GM18526 (cell line): ENCODE results near the gene SDK1.

Experiments
- POLR2A ChIP-seq: IDR thresholded peaks from 3 replicates; pipeline ENCODE4 v1.6.1; 2011; ENCODE audit not compliant: insufficient read length; ENCODE audit errors: extremely low read depth

The SDK1 gene

GRCh38 chr7:3537210-3537875 lies 236.3 kb downstream of the SDK1 start:
- TF ChIP-seq POLR2A: no peak

GRCh38 chr7:3538041-3538440 lies 237.0 kb downstream of the SDK1 start:
- no peak for TF ChIP-seq POLR2A

GRCh38 chr7:3540456-3541220 lies 239.6 kb downstream of the SDK1 start:
- no peak for TF ChIP-seq POLR2A

GRCh38 chr7:3544202-3544601 lies 243.2 kb downstream of the SDK1 start:
- TF ChIP-seq POLR2A: no peak

GRCh38 chr7:3548815-3549214 lies 247.8 kb downstream of the SDK1 start:
- TF ChIP-seq POLR2A: no peak

- no peak for TF ChIP-seq POLR2A
Observed at GRCh38 chr7:3549601-3550000, 248.5 kb downstream of the SDK1 start.

GRCh38 chr7:3551536-3551935 lies 250.5 kb downstream of the SDK1 start:
- TF ChIP-seq POLR2A: no peak

GRCh38 chr7:3552499-3552898 lies 251.4 kb downstream of the SDK1 start:
- TF ChIP-seq POLR2A: no peak

- no peak for TF ChIP-seq POLR2A
Observed at GRCh38 chr7:3558400-3558799, 257.3 kb downstream of the SDK1 start.

- no peak for TF ChIP-seq POLR2A
Observed at GRCh38 chr7:3559278-3559677, 258.2 kb downstream of the SDK1 start.

- TF ChIP-seq POLR2A: no peak
Observed at GRCh38 chr7:3560495-3560894, 259.4 kb downstream of the SDK1 start.

GRCh38 chr7:3561932-3562331 lies 260.9 kb downstream of the SDK1 start:
- TF ChIP-seq POLR2A: no peak

GRCh38 chr7:3564231-3564630 lies 263.2 kb downstream of the SDK1 start:
- TF ChIP-seq POLR2A: no peak

- TF ChIP-seq POLR2A: no peak
Observed at GRCh38 chr7:3568516-3568915, 267.5 kb downstream of the SDK1 start.

GRCh38 chr7:3569643-3570042 lies 268.6 kb downstream of the SDK1 start:
- no peak for TF ChIP-seq POLR2A

- no peak for TF ChIP-seq POLR2A
Observed at GRCh38 chr7:3573151-3573550, 272.1 kb downstream of the SDK1 start.

GRCh38 chr7:3574386-3574785 lies 273.3 kb downstream of the SDK1 start:
- no peak for TF ChIP-seq POLR2A
